ENCODE measurements around the gene OLFM4. TPM values are rescaled to one million over a fixed set of nuclear protein-coding genes. Genes with fewer than 3 reads are reported as not detected.
A peak's percentile ranks its signal among the peaks of the same experiment; 100 is the strongest.
"Not testable (repeated sequence)": the region's sequence is repeated elsewhere in the genome, so short reads cannot be mapped to it uniquely, and the experiment has no call there.

The OLFM4 gene
- total RNA-seq, 4 donors from 2014 or later = 613 to 1,604 (median 1,215) TPM

- Histone ChIP-seq H3K9me3 (no peaks in the 10 kb centered on the region), H3K27me3 (no peaks in the 10 kb centered on the region), H3K36me3 (no peaks in the 10 kb centered on the region), H3K27ac (no peak overlapping the region), H3K4me3 (no peak overlapping the region), H3K4me1 (no peaks in the 10 kb centered on the region)
- no peak for TF ChIP-seq CTCF (IDR thresholded peaks at IDR 0.05)
- no peak for TF ChIP-seq POLR2A (IDR thresholded peaks at IDR 0.05)
- DNase-seq = no peak
Measured at GRCh38 chr13:53007872-53008271, 20.7 kb upstream of the OLFM4 start.

- TF ChIP-seq POLR2A (IDR thresholded peaks at IDR 0.05) (no peak), CTCF (IDR thresholded peaks at IDR 0.05) (no peak)
- Histone ChIP-seq H3K9me3 (no peaks in the 10 kb centered on the region), H3K36me3 (no peaks in the 10 kb centered on the region), H3K4me1 (no peaks in the 10 kb centered on the region), H3K27me3 (no peaks in the 10 kb centered on the region), H3K4me3 (no peak overlapping the region), H3K27ac (peak overlapping the region in 2 of 4 donors; percentile 19 to 72)
- peak in 2 of 3 donors; percentile 60 to 62 for DNase-seq
Measured at GRCh38 chr13:53010374-53011105, 18.1 kb upstream of the OLFM4 start.

- TF ChIP-seq CTCF (IDR thresholded peaks at IDR 0.05) = no peak
- no peak for TF ChIP-seq POLR2A (IDR thresholded peaks at IDR 0.05)
- H3K4me1 ChIP-seq = no peaks in the 10 kb centered on the region
- no peaks in the 10 kb centered on the region for H3K9me3 ChIP-seq
- H3K4me3 ChIP-seq = no peak overlapping the region
- H3K36me3 ChIP-seq = no peaks in the 10 kb centered on the region
- no peaks in the 10 kb centered on the region for H3K27me3 ChIP-seq
- DNase-seq = no peak
- no peak overlapping the region for H3K27ac ChIP-seq
Measured at GRCh38 chr13:53012707-53013106, 15.9 kb upstream of the OLFM4 start.

- no peaks in the 10 kb centered on the region for H3K36me3 ChIP-seq
- no peaks in the 10 kb centered on the region for H3K9me3 ChIP-seq
- no peak for DNase-seq
- H3K27me3 ChIP-seq = no peaks in the 10 kb centered on the region
- H3K4me1 ChIP-seq = no peaks in the 10 kb centered on the region
- H3K4me3 ChIP-seq = no peak overlapping the region
- TF ChIP-seq CTCF (IDR thresholded peaks at IDR 0.05) = no peak
- no peak for TF ChIP-seq POLR2A (IDR thresholded peaks at IDR 0.05)
- no peak overlapping the region for H3K27ac ChIP-seq
Measured at GRCh38 chr13:53013113-53013512, 15.5 kb upstream of the OLFM4 start.

- DNase-seq, H3K4me1 ChIP-seq, H3K36me3 ChIP-seq, H3K27me3 ChIP-seq, H3K4me3 ChIP-seq, H3K27ac ChIP-seq, H3K9me3 ChIP-seq: not testable (repeated sequence)
Measured at GRCh38 chr13:53014018-53014417, 14.6 kb upstream of the OLFM4 start.

GRCh38 chr13:53014495-53015443 is 13.8 kb upstream of the OLFM4 start:
- H3K9me3 ChIP-seq = no peaks in the 10 kb centered on the region
- no peaks in the 10 kb centered on the region for H3K27me3 ChIP-seq
- TF ChIP-seq POLR2A (IDR thresholded peaks at IDR 0.05) (no peak), CTCF (IDR thresholded peaks at IDR 0.05) (no peak)
- H3K27ac ChIP-seq = no peak overlapping the region
- no peak overlapping the region for H3K4me3 ChIP-seq
- no peaks in the 10 kb centered on the region for H3K36me3 ChIP-seq
- H3K4me1 ChIP-seq = no peaks in the 10 kb centered on the region
- DNase-seq = peak in 1 of 3 donors; percentile 52
